NOMO-1 treated with dmso at 0.1 percent for 144 hours (cell line): Measurements from ENCODE around the gene IKBKE.
A peak's percentile ranks its signal among the peaks of the same experiment; 100 is the strongest.

ENCODE experiments used
- DNase-seq: peaks from one replicate; lab custom pipeline; 2025; ENCODE audit not compliant: unreplicated experiment; lab: John Stamatoyannopoulos, UW

The IKBKE gene

GRCh38 chr1:206538086-206538770 is 68.0 kb downstream of the IKBKE start:
- DNase-seq = no peak

GRCh38 chr1:206538901-206539640 is 68.8 kb downstream of the IKBKE start:
- DNase-seq = no peak

- DNase-seq = no peak
These were observed 69.9 kb downstream of the IKBKE start for GRCh38 chr1:206540044-206540780.

- no peak for DNase-seq
These were observed 71.1 kb downstream of the IKBKE start for GRCh38 chr1:206541236-206541833.

GRCh38 chr1:206544562-206545257 is 74.4 kb downstream of the IKBKE start:
- peak; percentile 29 for DNase-seq

- DNase-seq = no peak
These were observed 75.1 kb downstream of the IKBKE start for GRCh38 chr1:206545351-206545750.
